ENCODE data around the gene SLC35F6.
"Not testable (repeated sequence)": the region's sequence is repeated elsewhere in the genome, so short reads cannot be mapped to it uniquely, and the experiment has no call there.

GRCh38 chr2:26750467-26750866 is 13.6 kb upstream of the SLC35F6 start:
- TF ChIP-seq POLR2A (IDR thresholded peaks at IDR 0.05), result not testable (repeated sequence)
- TF ChIP-seq, protein P1, sequence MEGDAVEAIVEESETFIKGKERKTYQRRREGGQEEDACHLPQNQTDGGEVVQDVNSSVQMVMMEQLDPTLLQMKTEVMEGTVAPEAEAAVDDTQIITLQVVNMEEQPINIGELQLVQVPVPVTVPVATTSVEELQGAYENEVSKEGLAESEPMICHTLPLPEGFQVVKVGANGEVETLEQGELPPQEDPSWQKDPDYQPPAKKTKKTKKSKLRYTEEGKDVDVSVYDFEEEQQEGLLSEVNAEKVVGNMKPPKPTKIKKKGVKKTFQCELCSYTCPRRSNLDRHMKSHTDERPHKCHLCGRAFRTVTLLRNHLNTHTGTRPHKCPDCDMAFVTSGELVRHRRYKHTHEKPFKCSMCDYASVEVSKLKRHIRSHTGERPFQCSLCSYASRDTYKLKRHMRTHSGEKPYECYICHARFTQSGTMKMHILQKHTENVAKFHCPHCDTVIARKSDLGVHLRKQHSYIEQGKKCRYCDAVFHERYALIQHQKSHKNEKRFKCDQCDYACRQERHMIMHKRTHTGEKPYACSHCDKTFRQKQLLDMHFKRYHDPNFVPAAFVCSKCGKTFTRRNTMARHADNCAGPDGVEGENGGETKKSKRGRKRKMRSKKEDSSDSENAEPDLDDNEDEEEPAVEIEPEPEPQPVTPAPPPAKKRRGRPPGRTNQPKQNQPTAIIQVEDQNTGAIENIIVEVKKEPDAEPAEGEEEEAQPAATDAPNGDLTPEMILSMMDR (IDR thresholded peaks at IDR 0.05), result not testable (repeated sequence)
